NT2/D1 (cell line): ENCODE measurements around the gene CORO2A.

ENCODE experiments used
- SUZ12 ChIP-seq: IDR thresholded peaks from 2 replicates; pipeline ENCODE4 v1.6.1; 2011; ENCODE audit not compliant: insufficient read length, insufficient read depth; ENCODE audit errors: extremely low read depth
- YY1 ChIP-seq: IDR thresholded peaks from 2 replicates; pipeline ENCODE4 v1.6.1; 2011; ENCODE audit not compliant: insufficient read length, insufficient read depth

DNA sequence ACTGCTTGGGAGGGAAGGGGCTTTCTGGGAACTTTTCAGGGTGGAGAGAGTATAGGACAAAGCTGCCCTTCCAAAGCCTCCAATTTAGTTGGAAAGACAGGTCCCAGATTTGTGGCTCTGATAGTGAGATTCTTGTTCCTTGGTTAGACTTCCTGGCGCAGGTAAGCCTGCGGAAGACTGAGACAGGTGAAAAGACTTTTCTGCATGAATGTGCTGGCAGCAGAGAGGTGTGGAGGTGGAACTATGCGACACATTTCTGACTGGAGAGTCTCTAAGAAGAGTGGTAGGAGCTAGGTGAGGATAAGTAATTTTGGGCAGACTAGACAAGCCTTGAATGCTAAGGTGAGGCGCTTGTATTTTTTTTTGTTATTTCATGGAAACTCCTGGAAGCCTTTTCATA is 106.0 kb downstream of the CORO2A start:
- TF ChIP-seq SUZ12 (no peak), YY1 (no peak)
